ENCODE results near the gene BBS9.

Gene BBS9

DNA sequence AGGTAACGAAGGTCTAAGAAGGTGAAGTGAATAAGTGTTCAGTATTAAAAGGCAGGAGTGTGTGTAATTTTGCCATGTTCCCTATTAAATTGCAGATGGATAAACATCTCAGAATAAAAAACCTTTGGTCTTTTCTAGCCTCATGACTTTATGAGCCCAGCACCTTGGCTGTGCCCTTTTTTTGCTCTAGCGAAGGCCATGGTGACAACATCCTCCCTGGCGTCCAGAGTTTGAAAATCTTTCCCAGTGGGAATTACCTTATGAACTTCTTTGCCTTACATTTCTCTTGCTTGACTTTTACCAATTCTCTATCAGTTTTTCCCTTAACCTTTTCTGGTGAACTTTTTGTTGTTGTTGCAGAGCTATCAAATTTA, 407.7 kb downstream of the BBS9 start:
- TF ChIP-seq, protein P1, sequence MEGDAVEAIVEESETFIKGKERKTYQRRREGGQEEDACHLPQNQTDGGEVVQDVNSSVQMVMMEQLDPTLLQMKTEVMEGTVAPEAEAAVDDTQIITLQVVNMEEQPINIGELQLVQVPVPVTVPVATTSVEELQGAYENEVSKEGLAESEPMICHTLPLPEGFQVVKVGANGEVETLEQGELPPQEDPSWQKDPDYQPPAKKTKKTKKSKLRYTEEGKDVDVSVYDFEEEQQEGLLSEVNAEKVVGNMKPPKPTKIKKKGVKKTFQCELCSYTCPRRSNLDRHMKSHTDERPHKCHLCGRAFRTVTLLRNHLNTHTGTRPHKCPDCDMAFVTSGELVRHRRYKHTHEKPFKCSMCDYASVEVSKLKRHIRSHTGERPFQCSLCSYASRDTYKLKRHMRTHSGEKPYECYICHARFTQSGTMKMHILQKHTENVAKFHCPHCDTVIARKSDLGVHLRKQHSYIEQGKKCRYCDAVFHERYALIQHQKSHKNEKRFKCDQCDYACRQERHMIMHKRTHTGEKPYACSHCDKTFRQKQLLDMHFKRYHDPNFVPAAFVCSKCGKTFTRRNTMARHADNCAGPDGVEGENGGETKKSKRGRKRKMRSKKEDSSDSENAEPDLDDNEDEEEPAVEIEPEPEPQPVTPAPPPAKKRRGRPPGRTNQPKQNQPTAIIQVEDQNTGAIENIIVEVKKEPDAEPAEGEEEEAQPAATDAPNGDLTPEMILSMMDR (IDR thresholded peaks at IDR 0.05; ENCODE audit: low read depth, low read length): no peak
- TF ChIP-seq EZH2phosphoT487 (IDR thresholded peaks at IDR 0.05; ENCODE audit: low read depth): no peak
- no peaks in the 10 kb centered on the region for H3K4me1 ChIP-seq (ENCODE audit: low read length)
- H3K9me3 ChIP-seq (ENCODE audit: insufficient read depth, low read length): no peaks in the 10 kb centered on the region
- H3K4me2 ChIP-seq (ENCODE audit: low read length): no peak overlapping the region
- H3K27ac ChIP-seq (ENCODE audit: low read length): no peak overlapping the region
- H3K9ac ChIP-seq (ENCODE audit: low read length): no peak overlapping the region
- H3K79me2 ChIP-seq (ENCODE audit: low read length): no peaks in the 10 kb centered on the region
- H3K4me3 ChIP-seq (ENCODE audit: low read length): no peak overlapping the region
- H3K27me3 ChIP-seq (ENCODE audit: low read depth, low read length): no peaks in the 10 kb centered on the region
- no peak overlapping the region for H2AFZ ChIP-seq (ENCODE audit: low read depth, low read length)
- no peaks in the 10 kb centered on the region for H4K20me1 ChIP-seq (ENCODE audit: insufficient read depth, low read length)
- H3K36me3 ChIP-seq (replicated peaks; ENCODE audit: low read depth, low read length): no peaks in the 10 kb centered on the region

DNA sequence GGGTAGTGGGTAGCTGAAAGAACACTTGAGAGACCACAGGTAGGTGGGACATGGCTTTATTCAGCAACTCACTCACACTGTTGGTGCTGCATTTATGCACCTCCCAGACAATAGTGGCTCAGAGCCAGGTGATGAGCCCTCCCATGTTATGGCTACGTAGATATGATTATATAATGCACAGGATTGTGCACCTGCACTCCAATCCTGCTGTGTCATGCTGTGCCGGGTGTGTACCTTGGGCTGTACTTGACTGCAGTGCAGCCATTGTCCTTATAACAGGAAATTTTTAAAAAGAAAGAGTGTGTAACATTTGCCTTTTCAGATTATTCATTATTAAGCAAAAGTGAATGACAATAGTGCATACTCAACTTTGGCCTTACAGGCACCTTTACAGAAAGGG, 409.8 kb downstream of the BBS9 start:
- TF ChIP-seq, protein P1 (IDR thresholded peaks at IDR 0.05; ENCODE audit: low read depth, low read length): no peak
- TF ChIP-seq EZH2phosphoT487 (IDR thresholded peaks at IDR 0.05; ENCODE audit: low read depth): no peak
- no peaks in the 10 kb centered on the region for H3K9me3 ChIP-seq (ENCODE audit: insufficient read depth, low read length)
- no peaks in the 10 kb centered on the region for H3K36me3 ChIP-seq (replicated peaks; ENCODE audit: low read depth, low read length)
- no peaks in the 10 kb centered on the region for H3K4me1 ChIP-seq (ENCODE audit: low read length)
- H3K27me3 ChIP-seq (ENCODE audit: low read depth, low read length): no peaks in the 10 kb centered on the region
- no peak overlapping the region for H3K9ac ChIP-seq (ENCODE audit: low read length)
- no peak overlapping the region for H3K4me2 ChIP-seq (ENCODE audit: low read length)
- no peaks in the 10 kb centered on the region for H4K20me1 ChIP-seq (ENCODE audit: insufficient read depth, low read length)
- no peaks in the 10 kb centered on the region for H3K79me2 ChIP-seq (ENCODE audit: low read length)
- H3K4me3 ChIP-seq (ENCODE audit: low read length): no peak overlapping the region
- no peak overlapping the region for H3K27ac ChIP-seq (ENCODE audit: low read length)
- no peak overlapping the region for H2AFZ ChIP-seq (ENCODE audit: low read depth, low read length)

DNA sequence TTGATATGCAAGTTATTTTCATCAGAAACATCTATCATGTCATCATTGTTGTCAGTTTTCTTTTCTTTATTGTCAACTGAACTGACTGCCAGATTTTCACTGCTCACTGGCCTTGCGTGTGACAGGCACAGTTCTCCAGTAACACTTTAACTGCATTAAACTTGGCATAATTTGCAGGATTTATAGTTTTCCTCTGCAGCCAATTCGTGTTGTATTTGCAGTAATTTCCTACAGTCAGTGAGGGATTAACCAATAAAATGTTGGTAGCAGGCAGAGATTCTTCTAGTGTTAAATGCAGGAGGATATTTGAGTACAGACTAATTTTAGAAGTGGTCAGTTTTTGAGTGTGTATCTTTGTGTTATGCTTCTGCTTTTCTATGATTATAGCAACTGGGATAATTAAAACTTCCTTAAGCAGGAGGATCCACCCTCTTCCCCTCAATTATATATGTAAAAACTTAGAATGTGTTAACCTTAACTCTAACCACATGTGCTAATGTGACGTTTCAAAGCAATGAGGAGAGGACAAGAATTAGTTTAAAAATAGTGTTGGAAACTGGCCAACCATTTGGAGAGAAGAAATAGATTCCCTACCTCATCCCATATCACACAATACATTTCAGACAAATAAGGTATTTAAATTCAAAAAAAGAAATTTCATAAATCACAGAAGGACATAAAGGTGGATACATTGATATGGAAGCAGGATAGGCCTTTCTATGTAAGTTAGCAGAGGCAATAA, 410.5 kb downstream of the BBS9 start:
- H4K20me1 ChIP-seq (ENCODE audit: insufficient read depth, low read length): no peaks in the 10 kb centered on the region
- H3K36me3 ChIP-seq (replicated peaks; ENCODE audit: low read depth, low read length): no peaks in the 10 kb centered on the region
- H3K4me2 ChIP-seq (ENCODE audit: low read length): no peak overlapping the region
- no peaks in the 10 kb centered on the region for H3K79me2 ChIP-seq (ENCODE audit: low read length)
- H3K4me1 ChIP-seq (ENCODE audit: low read length): no peaks in the 10 kb centered on the region
- no peak overlapping the region for H2AFZ ChIP-seq (ENCODE audit: low read depth, low read length)
- H3K27me3 ChIP-seq (ENCODE audit: low read depth, low read length): no peaks in the 10 kb centered on the region
- H3K9me3 ChIP-seq (ENCODE audit: insufficient read depth, low read length): no peaks in the 10 kb centered on the region
- no peak overlapping the region for H3K4me3 ChIP-seq (ENCODE audit: low read length)
- TF ChIP-seq EZH2phosphoT487 (IDR thresholded peaks at IDR 0.05; ENCODE audit: low read depth): no peak
- TF ChIP-seq, protein P1 (IDR thresholded peaks at IDR 0.05; ENCODE audit: low read depth, low read length): no peak
- no peak overlapping the region for H3K27ac ChIP-seq (ENCODE audit: low read length)
- no peak overlapping the region for H3K9ac ChIP-seq (ENCODE audit: low read length)

GRCh38 chr7:33547880-33548279, 418.5 kb downstream of the BBS9 start:
- no peak for TF ChIP-seq EZH2phosphoT487 (IDR thresholded peaks at IDR 0.05; ENCODE audit: low read depth)
- TF ChIP-seq, protein P1 (IDR thresholded peaks at IDR 0.05; ENCODE audit: low read depth, low read length): no peak
- Histone ChIP-seq H3K27ac (ENCODE audit: low read length) (no peak overlapping the region), H3K9ac (ENCODE audit: low read length) (no peak overlapping the region), H4K20me1 (ENCODE audit: insufficient read depth, low read length) (no peaks in the 10 kb centered on the region), H3K79me2 (ENCODE audit: low read length) (no peaks in the 10 kb centered on the region), H3K27me3 (ENCODE audit: low read depth, low read length) (no peaks in the 10 kb centered on the region), H3K36me3 (replicated peaks; ENCODE audit: low read depth, low read length) (no peaks in the 10 kb centered on the region), H3K9me3 (ENCODE audit: insufficient read depth, low read length) (no peaks in the 10 kb centered on the region), H3K4me2 (ENCODE audit: low read length) (no peak overlapping the region), H3K4me1 (ENCODE audit: low read length) (no peaks in the 10 kb centered on the region), H3K4me3 (ENCODE audit: low read length) (no peak overlapping the region), H2AFZ (ENCODE audit: low read depth, low read length) (no peak overlapping the region)

Data from OCI-LY3 (cell line).